Neural cell (in vitro differentiated cells): ENCODE data around the gene SORCS1. TPM values are rescaled to one million over a fixed set of nuclear protein-coding genes. Genes with fewer than 3 reads are reported as not detected.

Experiments
- H2AFZ ChIP-seq: fragments of 200-600, 300-800 bp; sonication (generic), shearing (Covaris generic); 2 replicates; pipeline ENCODE4 v1.6.0; 2014; ENCODE audit warnings: low read depth, mild to moderate bottlenecking, antibody characterized with exemption, low read length, moderate library complexity
- H3F3A ChIP-seq: fragments of 200-600 bp; shearing (Covaris generic); 2 replicates; pipeline ENCODE4 v1.6.1; 2016; ENCODE audit warnings: mild to moderate bottlenecking, moderate library complexity, mixed read lengths, antibody characterized with exemption, low read length; ENCODE audit not compliant: insufficient read depth, poor library complexity, severe bottlenecking
- H3K27ac ChIP-seq: fragments of 200-600, 300-800 bp; sonication (generic), shearing (Covaris generic); 2 replicates; pipeline ENCODE4 v1.5.1; 2014; ENCODE audit warnings: mild to moderate bottlenecking, low read length, moderate library complexity
- H3K27me3 ChIP-seq: fragments of 300-800, 200-600 bp; sonication (generic), shearing (Covaris generic); 2 replicates; pipeline ENCODE4 v1.6.0; 2014; ENCODE audit warnings: mild to moderate bottlenecking, low read depth, low read length, moderate library complexity; ENCODE audit not compliant: insufficient read depth
- H3K36me3 ChIP-seq: fragments of 300-800, 200-600 bp; sonication (generic), shearing (Covaris generic); 2 replicates; pipeline ENCODE4 v1.5.1; 2014; ENCODE audit warnings: mild to moderate bottlenecking, antibody characterized with exemption, low read length, moderate library complexity; ENCODE audit not compliant: insufficient read depth
- H3K4me2 ChIP-seq: fragments of 300-800, 200-600 bp; sonication (generic), shearing (Covaris generic); 2 replicates; pipeline ENCODE4 v1.6.0; 2014; ENCODE audit warnings: mild to moderate bottlenecking, low read length
- H3K4me3 ChIP-seq: fragments of 300-800, 200-600 bp; sonication (generic), shearing (Covaris generic); 2 replicates; pipeline ENCODE4 v1.5.1; 2014; ENCODE audit warnings: mild to moderate bottlenecking, low read length, moderate library complexity
- H3K79me2 ChIP-seq: fragments of 200-600 bp; shearing (Covaris generic); replicated peaks from 2 replicates; pipeline ENCODE4 v1.6.0; 2014; ENCODE audit warnings: mild to moderate bottlenecking, low read length, moderate library complexity; ENCODE audit not compliant: insufficient read depth
- H3K9ac ChIP-seq: fragments of 300-800, 200-600 bp; sonication (generic), shearing (Covaris generic); 2 replicates; pipeline ENCODE4 v1.6.1; 2016; ENCODE audit warnings: mild to moderate bottlenecking, low read length, mixed read lengths
- H3K9me2 ChIP-seq: fragments of 200-600 bp; shearing (Covaris generic); 2 replicates; pipeline ENCODE4 v1.6.1; 2016; ENCODE audit warnings: mild to moderate bottlenecking, low read length, mixed read lengths; ENCODE audit not compliant: insufficient read depth
- H3K9me3 ChIP-seq: fragments of 200-600, 300-800 bp; sonication (generic), shearing (Covaris generic); 2 replicates; pipeline ENCODE4 v1.6.1; 2016; ENCODE audit warnings: mild to moderate bottlenecking, mixed run types, low read length, moderate library complexity, mixed read lengths
- H4K20me1 ChIP-seq: fragments of 200-600 bp; shearing (Covaris generic); 2 replicates; pipeline ENCODE4 v1.6.1; 2016; ENCODE audit warnings: mild to moderate bottlenecking, mixed run types; ENCODE audit not compliant: insufficient read depth
- EP300 ChIP-seq: fragments of 450-650 bp; conservative IDR thresholded peaks from 2 replicates; pipeline ENCODE4 v1.6.1; 2014; ENCODE audit warnings: antibody characterized with exemption, mild to moderate bottlenecking, moderate library complexity; ENCODE audit not compliant: poor library complexity, severe bottlenecking
- EZH2 ChIP-seq: fragments of 200-600, 300-800 bp; shearing (Covaris generic), sonication (generic); IDR thresholded peaks from 2 replicates; pipeline ENCODE4 v1.6.1; 2014; ENCODE audit warnings: antibody characterized with exemption, low read length, borderline replicate concordance, mild to moderate bottlenecking; ENCODE audit not compliant: insufficient read depth, poor library complexity, severe bottlenecking
- MXI1 ChIP-seq: fragments of 450-650 bp; conservative IDR thresholded peaks from 2 replicates; pipeline ENCODE4 v1.6.1; 2014; ENCODE audit warnings: antibody characterized with exemption, mild to moderate bottlenecking; ENCODE audit not compliant: poor library complexity, severe bottlenecking
- POLR2AphosphoS5 ChIP-seq: IDR thresholded peaks from 2 replicates; pipeline ENCODE4 v1.6.1; 2012
- RAD21 ChIP-seq: fragments of 450-650 bp; conservative IDR thresholded peaks from 2 replicates; pipeline ENCODE4 v1.6.1; 2014; ENCODE audit warnings: antibody characterized with exemption, mild to moderate bottlenecking, moderate library complexity
- SMC3 ChIP-seq: fragments of 450-650 bp; conservative IDR thresholded peaks from 2 replicates; pipeline ENCODE4 v1.6.1; 2014; ENCODE audit warnings: antibody characterized with exemption, mild to moderate bottlenecking, moderate library complexity; ENCODE audit not compliant: poor library complexity
- TAF1 ChIP-seq: IDR thresholded peaks from 2 replicates; pipeline ENCODE4 v1.6.1; 2012; ENCODE audit warnings: low read depth
- polyA plus RNA-seq: library from polyadenylated mRNA; depleted of rRNA; stranded (reverse); fragments of >200 nt; gene quantifications from 2 replicates; pipeline ENCODE4 v1.2.3, GENCODE V29; 2014
- TF ChIP-seq, protein P1 (sequence below): IDR thresholded peaks from 2 replicates; pipeline ENCODE4 v1.6.1; 2012; ENCODE audit warnings: borderline replicate concordance
- TF ChIP-seq, protein P2 (sequence below): fragments of 450-650 bp; IDR thresholded peaks from 2 replicates; pipeline ENCODE4 v1.5.1; 2014; ENCODE audit warnings: antibody characterized with exemption, mild to moderate bottlenecking, moderate library complexity; ENCODE audit not compliant: poor library complexity, severe bottlenecking

Gene SORCS1
- polyA plus RNA-seq, 1 donor from 2014 or later: 27.0 TPM

DNA sequence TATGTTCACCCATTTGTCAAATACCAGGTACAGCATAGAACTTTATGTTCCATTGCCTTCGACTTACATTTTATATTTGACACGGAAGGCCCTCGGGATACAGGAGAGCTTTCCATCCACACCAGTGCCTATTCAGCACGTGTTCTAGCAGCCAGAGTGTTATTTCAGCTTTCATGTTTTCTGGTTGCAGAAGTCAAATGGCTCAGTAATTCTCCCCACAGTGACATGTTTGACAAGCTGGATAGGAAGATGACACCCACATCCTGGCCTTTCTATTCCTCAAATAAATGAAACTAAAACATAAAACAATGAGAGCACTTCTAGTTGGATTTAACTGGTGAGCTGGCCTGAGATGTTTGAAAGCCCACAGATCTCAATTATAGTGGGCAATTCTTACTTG, 173.4 kb downstream of the SORCS1 start:
- Histone ChIP-seq H3K9me3 (no peaks in the 10 kb centered on the region), H4K20me1 (no peaks in the 10 kb centered on the region), H3K9ac (no peak overlapping the region), H3K4me2 (peak overlapping the region; percentile 9), H3K9me2 (no peaks in the 10 kb centered on the region), H3K27me3 (no peaks in the 10 kb centered on the region), H3K79me2 (no peaks in the 10 kb centered on the region), H3F3A (no peaks in the 10 kb centered on the region), H3K36me3 (no peaks in the 10 kb centered on the region), H3K4me3 (peak overlapping the region; percentile 8), H3K27ac (peak overlapping the region; percentile 54), H2AFZ (no peak overlapping the region)
- TF ChIP-seq EZH2 (no peak), MXI1 (peak; percentile 68), SMC3 (peak; percentile 12), TAF1 (no peak), RAD21 (peak; percentile 35), POLR2AphosphoS5 (peak; percentile 65), EP300 (peak; percentile 91)
- TF ChIP-seq, protein P1, sequence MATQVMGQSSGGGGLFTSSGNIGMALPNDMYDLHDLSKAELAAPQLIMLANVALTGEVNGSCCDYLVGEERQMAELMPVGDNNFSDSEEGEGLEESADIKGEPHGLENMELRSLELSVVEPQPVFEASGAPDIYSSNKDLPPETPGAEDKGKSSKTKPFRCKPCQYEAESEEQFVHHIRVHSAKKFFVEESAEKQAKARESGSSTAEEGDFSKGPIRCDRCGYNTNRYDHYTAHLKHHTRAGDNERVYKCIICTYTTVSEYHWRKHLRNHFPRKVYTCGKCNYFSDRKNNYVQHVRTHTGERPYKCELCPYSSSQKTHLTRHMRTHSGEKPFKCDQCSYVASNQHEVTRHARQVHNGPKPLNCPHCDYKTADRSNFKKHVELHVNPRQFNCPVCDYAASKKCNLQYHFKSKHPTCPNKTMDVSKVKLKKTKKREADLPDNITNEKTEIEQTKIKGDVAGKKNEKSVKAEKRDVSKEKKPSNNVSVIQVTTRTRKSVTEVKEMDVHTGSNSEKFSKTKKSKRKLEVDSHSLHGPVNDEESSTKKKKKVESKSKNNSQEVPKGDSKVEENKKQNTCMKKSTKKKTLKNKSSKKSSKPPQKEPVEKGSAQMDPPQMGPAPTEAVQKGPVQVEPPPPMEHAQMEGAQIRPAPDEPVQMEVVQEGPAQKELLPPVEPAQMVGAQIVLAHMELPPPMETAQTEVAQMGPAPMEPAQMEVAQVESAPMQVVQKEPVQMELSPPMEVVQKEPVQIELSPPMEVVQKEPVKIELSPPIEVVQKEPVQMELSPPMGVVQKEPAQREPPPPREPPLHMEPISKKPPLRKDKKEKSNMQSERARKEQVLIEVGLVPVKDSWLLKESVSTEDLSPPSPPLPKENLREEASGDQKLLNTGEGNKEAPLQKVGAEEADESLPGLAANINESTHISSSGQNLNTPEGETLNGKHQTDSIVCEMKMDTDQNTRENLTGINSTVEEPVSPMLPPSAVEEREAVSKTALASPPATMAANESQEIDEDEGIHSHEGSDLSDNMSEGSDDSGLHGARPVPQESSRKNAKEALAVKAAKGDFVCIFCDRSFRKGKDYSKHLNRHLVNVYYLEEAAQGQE: no peak
- TF ChIP-seq, protein P2, sequence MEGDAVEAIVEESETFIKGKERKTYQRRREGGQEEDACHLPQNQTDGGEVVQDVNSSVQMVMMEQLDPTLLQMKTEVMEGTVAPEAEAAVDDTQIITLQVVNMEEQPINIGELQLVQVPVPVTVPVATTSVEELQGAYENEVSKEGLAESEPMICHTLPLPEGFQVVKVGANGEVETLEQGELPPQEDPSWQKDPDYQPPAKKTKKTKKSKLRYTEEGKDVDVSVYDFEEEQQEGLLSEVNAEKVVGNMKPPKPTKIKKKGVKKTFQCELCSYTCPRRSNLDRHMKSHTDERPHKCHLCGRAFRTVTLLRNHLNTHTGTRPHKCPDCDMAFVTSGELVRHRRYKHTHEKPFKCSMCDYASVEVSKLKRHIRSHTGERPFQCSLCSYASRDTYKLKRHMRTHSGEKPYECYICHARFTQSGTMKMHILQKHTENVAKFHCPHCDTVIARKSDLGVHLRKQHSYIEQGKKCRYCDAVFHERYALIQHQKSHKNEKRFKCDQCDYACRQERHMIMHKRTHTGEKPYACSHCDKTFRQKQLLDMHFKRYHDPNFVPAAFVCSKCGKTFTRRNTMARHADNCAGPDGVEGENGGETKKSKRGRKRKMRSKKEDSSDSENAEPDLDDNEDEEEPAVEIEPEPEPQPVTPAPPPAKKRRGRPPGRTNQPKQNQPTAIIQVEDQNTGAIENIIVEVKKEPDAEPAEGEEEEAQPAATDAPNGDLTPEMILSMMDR: no peak

DNA sequence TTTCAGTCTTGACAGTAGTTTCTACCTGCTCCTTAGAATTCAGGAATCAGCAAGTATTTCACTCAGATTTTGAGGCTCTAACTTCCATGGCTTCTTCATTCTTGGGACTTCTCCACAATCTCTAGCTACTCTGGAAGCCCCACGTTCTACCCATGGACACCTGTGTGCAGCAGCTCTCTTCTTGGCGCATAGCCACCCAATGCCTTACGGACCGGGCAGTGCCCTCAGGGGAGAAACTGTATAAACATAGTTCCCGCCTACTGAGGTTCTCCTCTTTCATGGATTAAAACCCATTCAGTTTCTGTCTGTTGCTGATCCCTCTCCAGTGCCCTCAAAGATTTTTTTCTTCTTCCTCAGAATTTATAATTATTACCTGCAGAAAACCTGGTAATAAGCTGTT, 177.1 kb downstream of the SORCS1 start:
- H3K27ac ChIP-seq: no peak overlapping the region
- no peak overlapping the region for H2AFZ ChIP-seq
- H3K36me3 ChIP-seq: no peaks in the 10 kb centered on the region
- H3F3A ChIP-seq: no peaks in the 10 kb centered on the region
- H3K9ac ChIP-seq: no peak overlapping the region
- no peaks in the 10 kb centered on the region for H3K79me2 ChIP-seq
- H3K9me3 ChIP-seq: no peaks in the 10 kb centered on the region
- TF ChIP-seq SMC3 (no peak), EP300 (no peak), MXI1 (no peak), EZH2 (no peak), TAF1 (no peak), RAD21 (no peak), POLR2AphosphoS5 (no peak)
- TF ChIP-seq, protein P2: no peak
- TF ChIP-seq, protein P1: no peak
- H3K9me2 ChIP-seq: no peaks in the 10 kb centered on the region
- no peaks in the 10 kb centered on the region for H3K27me3 ChIP-seq
- H3K4me2 ChIP-seq: no peak overlapping the region
- no peaks in the 10 kb centered on the region for H4K20me1 ChIP-seq
- no peak overlapping the region for H3K4me3 ChIP-seq
